Gastrocnemius medialis (tissue), 4 donors: ENCODE data around the gene ACAA2.
A peak's percentile ranks its signal among the peaks of the same experiment; 100 is the strongest.

Source experiments
- CTCF ChIP-seq, 5 experiments: fragments of 450-650 bp in 3 of 5; fragments of 200-600 bp in 2 of 5; sonication (generic) in 2 of 5; IDR thresholded peaks in 4 of 5; conservative IDR thresholded peaks in 1 of 5; 1 replicate in 4 of 5; 2 replicates in 1 of 5; pipeline ENCODE4 v1.5.1; 2016 to 2019; ENCODE audit warnings: antibody characterized with exemption in 5 of 5, mild to moderate bottlenecking in 3 of 5, moderate library complexity in 3 of 5
- POLR2A ChIP-seq, 2 donors: fragments of 450-650 bp; IDR thresholded peaks; one replicate each; pipeline ENCODE4 v1.6.1; 2017; ENCODE audit warnings: antibody characterized with exemption in 2 of 2, mild to moderate bottlenecking in 2 of 2, moderate library complexity in 2 of 2

DNA sequence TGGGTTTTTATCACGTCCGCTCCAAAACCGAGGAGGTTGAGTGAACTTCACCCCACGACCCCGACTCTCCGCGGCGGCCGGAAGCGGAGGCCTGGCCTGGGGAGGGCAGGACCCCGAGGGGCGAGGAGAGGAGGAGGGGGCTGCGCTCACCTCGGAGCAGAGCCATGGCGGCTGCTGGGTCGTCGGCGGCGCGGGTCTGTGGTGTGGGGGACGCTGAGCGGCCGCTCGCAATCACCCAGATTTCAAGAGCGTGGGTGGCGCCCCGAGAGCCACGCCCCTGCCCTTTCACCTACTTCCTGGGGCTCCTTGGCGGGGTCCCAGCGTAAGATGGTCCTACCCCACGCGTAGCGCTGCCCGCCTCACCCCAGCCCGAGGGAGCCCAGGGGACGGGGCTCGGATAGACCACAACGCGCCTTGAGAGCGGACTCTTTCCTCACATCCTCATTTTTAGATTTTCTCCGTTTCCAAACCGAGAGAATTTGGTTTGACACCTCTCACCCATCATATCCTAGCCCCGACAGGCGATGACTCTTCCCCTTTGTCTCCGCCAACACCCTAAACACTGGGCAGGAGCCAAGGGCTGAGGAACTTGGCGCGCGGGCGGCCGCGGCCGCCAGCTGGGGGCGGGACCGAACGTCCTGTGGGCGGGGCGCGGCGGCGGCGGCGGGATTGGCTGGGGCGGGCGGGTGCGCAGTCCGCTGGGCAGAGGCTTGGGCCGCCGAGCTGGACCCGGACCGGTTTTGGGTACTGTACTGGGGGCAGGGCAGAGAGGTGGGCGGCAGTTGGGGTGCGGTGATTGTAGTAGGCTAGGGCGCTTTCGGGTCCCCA is at the start of gene ACAA2:
- TF ChIP-seq POLR2A (IDR thresholded peaks at IDR 0.05) (peak; percentile 38 to 65), CTCF (IDR thresholded peaks at IDR 0.05 in 4 of 5, conservative IDR thresholded peaks at IDR 0.05 in 1 of 5) (no peak)
